Transverse colon (tissue), 4 donors: ENCODE measurements around the gene TMEM38A. TPM values are rescaled to one million over a fixed set of nuclear protein-coding genes. Genes with fewer than 3 reads are reported as not detected.
"Not testable (repeated sequence)": the region's sequence is repeated elsewhere in the genome, so short reads cannot be mapped to it uniquely, and the experiment has no call there.

Experiments used
- DNase-seq: peaks from one replicate; pipeline ENCODE4 v3.0.0-alpha.2; 2019
- H3K27ac ChIP-seq, 4 donors: fragments of 200-600 bp; sonication (generic); 2 replicates each; pipeline ENCODE4 v1.5.1; 2016 to 2018; ENCODE audit warnings: inconsistent platforms in 4 of 4
- H3K27me3 ChIP-seq: fragments of 200-600 bp; sonication (generic); 2 replicates; pipeline ENCODE4 v1.5.1; 2017; ENCODE audit warnings: inconsistent platforms
- H3K36me3 ChIP-seq, 4 donors: fragments of 200-600 bp; sonication (generic); 2 replicates each; pipeline ENCODE4 v1.5.1; 2017 to 2019; ENCODE audit warnings: inconsistent platforms in 4 of 4
- H3K4me1 ChIP-seq, 4 donors: fragments of 200-600 bp; sonication (generic); 2 replicates each; pipeline ENCODE4 v1.5.1; 2017 to 2020; ENCODE audit warnings: inconsistent platforms in 4 of 4
- H3K4me3 ChIP-seq, 4 donors: fragments of 200-600 bp; sonication (generic); 1 replicate in 1 of 4; 2 replicates in 3 of 4; pipeline versions ENCODE4 v1.5.1 to v1.6.1; 2017 to 2019; ENCODE audit warnings: inconsistent platforms in 4 of 4
- H3K9me3 ChIP-seq, 2 donors: fragments of 200-600 bp; sonication (generic); 2 replicates each; pipeline ENCODE4 v1.5.1; 2017 to 2019; ENCODE audit warnings: inconsistent platforms in 2 of 2
- EP300 ChIP-seq: sonication (generic); formaldehyde crosslinking; IDR thresholded peaks from one replicate; pipeline ENCODE4 v1.6.1; 2017; ENCODE audit warnings: antibody characterized with exemption, low read depth
- POLR2A ChIP-seq: fragments of 450-650 bp; IDR thresholded peaks from one replicate; pipeline ENCODE4 v1.6.1; 2016; ENCODE audit warnings: antibody characterized with exemption, mild to moderate bottlenecking, moderate library complexity
- POLR2AphosphoS5 ChIP-seq, 3 donors: sonication (generic); formaldehyde crosslinking; IDR thresholded peaks; one replicate each; pipeline ENCODE4 v1.6.1; 2016; ENCODE audit warnings: antibody characterized with exemption in 3 of 3
- whole genome bisulfite sequencing, 2 donors: methylation state at CpG; one replicate each; pipeline ENCODE4 v1.1.5; 2018; ENCODE audit warnings: low coverage in 1 of 2; 5-methylcytosine and 5-hydroxymethylcytosine counted together
- in situ Hi-C, 4 donors: fragments of 200-750 bp; cut with MboI; loops; one replicate each; pipeline versions ENCODE4 v1.15.0 to v1.15.1; 2017; ENCODE audit warnings: low sequenced_read_pairs in 3 of 4, low pct_ligation_motif_present in 1 of 4, low pct_unique_long_range_greater_than_20kb in 1 of 4
- intact Hi-C: fragments of 100-400 bp; cut with DNase I; formaldehyde crosslinking; loops from one replicate; pipeline ENCODE4 v1.15.1; 2023; ENCODE audit warnings: low total_unique reads
- total RNA-seq, 4 donors: library from RNA; depleted of rRNA; stranded (reverse); fragments of >200 nt; gene quantifications; one replicate each; pipeline ENCODE4 v1.1.0, GENCODE V29; 2016
- TF ChIP-seq, protein P1 (sequence below), 5 experiments: fragments of 200-600 bp in 3 of 5; fragments of 450-650 bp in 2 of 5; sonication (generic) in 3 of 5; IDR thresholded peaks; 1 replicate in 2 of 5; 2 replicates in 3 of 5; pipeline ENCODE4 v1.5.1; 2016 to 2017; ENCODE audit warnings: antibody characterized with exemption in 5 of 5, inconsistent platforms in 3 of 5, mild to moderate bottlenecking in 2 of 5, moderate library complexity in 1 of 5

TMEM38A gene
- total RNA-seq, 4 donors from 2014 or later, result 0.40 to 9.7 (median 5.1) TPM

DNA sequence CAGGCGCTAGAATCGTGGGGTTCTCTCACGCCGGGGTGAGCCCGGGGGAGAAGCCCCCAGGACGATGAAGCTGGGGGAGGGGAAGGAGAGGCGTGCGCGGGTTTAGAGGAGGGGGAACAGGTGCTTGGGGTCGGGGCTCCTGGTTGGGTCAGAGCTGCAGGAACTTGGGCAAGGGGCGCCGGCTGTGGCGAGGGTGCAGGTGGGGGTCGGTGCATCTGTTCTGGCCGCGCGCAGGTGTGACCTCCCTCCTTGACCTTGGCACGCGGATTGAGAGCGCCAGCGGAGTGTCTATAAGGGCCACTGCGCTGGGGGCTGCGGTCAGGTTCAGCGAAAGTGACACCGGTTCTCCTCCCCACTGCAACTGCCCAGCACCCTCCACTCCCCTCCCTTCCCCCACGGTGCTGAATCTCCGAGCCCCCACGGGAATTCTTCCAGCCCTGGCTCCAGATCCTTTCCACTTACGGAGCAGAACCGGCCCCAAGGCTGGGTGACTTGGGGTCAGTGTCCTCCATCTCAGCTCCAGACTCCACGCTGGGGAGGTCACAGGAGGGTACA, 618 bp downstream of the TMEM38A start:
- peak overlapping the region; percentile 89 to 95 (median 92) for H3K27ac ChIP-seq
- H3K36me3 ChIP-seq, result no peaks in the 10 kb centered on the region
- WGBS, 2 donors, result 4 to 6% methylated on average over 6 to 31 of the region's 31 CpGs
- intact Hi-C loops (no loop called here), in situ Hi-C loops (no loop called here)
- H3K27me3 ChIP-seq, result no peaks in the 10 kb centered on the region
- peak; percentile 56 for DNase-seq
- H3K4me3 ChIP-seq, result peak overlapping the region; percentile 54 to 87 (median 66)
- no peak for TF ChIP-seq EP300
- TF ChIP-seq POLR2AphosphoS5 (IDR thresholded peaks at IDR 0.05), result no peak
- TF ChIP-seq, protein P1, sequence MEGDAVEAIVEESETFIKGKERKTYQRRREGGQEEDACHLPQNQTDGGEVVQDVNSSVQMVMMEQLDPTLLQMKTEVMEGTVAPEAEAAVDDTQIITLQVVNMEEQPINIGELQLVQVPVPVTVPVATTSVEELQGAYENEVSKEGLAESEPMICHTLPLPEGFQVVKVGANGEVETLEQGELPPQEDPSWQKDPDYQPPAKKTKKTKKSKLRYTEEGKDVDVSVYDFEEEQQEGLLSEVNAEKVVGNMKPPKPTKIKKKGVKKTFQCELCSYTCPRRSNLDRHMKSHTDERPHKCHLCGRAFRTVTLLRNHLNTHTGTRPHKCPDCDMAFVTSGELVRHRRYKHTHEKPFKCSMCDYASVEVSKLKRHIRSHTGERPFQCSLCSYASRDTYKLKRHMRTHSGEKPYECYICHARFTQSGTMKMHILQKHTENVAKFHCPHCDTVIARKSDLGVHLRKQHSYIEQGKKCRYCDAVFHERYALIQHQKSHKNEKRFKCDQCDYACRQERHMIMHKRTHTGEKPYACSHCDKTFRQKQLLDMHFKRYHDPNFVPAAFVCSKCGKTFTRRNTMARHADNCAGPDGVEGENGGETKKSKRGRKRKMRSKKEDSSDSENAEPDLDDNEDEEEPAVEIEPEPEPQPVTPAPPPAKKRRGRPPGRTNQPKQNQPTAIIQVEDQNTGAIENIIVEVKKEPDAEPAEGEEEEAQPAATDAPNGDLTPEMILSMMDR (IDR thresholded peaks at IDR 0.05), result no peak
- no peak for TF ChIP-seq POLR2A
- peaks cover 12 to 36% (median 25%) of the 10 kb centered on the region in 4 donors for H3K4me1 ChIP-seq
- H3K9me3 ChIP-seq, result no peaks in the 10 kb centered on the region

DNA sequence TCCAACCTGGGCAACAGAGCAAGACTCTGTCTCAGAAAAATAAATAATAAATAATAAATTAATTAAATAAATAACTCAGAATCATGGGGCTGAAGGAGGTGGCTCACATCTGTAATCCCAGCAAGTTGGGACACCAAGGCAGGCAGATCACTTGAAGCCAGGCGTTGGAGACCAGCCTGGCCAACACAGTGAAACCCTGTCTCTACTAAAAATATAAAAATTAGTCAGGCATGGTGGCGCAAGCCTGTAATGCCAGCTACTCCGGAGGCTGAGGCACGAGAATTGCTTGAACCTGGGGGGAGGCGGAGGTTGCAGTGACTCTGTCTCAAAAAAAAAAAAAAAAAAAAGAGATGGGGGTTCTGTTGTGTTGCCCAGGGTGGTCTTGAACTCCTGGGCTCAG, 7.2 kb downstream of the TMEM38A start:
- TF ChIP-seq EP300 (no peak), POLR2A (no peak), POLR2AphosphoS5 (IDR thresholded peaks at IDR 0.05) (no peak)
- TF ChIP-seq, protein P1 (IDR thresholded peaks at IDR 0.05), result no peak
- intact Hi-C loops, result no loop called here
- Histone ChIP-seq H3K27me3 (no peaks in the 10 kb centered on the region), H3K36me3 (no peaks in the 10 kb centered on the region), H3K4me1 (peaks cover 0 to 11% (median 0%) of the 10 kb centered on the region in 4 donors), H3K27ac (no peak overlapping the region), H3K4me3 (no peak overlapping the region), H3K9me3 (no peaks in the 10 kb centered on the region)
- no peak for DNase-seq
- WGBS, 2 donors, result 95 to 99% methylated on average over 4 to 5 of the region's 5 CpGs
- in situ Hi-C loops, result no loop called here

DNA sequence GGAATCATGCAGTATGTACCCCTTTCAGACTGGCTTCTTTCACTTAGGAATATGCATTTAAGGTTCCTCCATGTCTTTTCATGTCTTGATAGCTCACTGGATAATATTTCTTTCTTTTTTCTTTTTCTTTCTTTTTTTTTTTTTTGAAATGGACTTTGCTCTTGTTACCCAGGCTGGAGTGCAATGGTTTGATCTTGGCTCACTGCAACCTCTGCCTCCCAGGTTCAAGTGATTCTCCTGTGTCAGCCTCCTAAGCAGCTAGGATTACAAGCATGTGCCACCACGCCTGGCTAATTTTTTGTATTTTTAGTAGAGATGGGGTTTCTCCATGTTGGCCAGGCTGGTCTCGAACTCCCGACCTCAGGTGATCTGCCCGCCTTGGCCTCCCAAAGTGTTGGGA, 7.8 kb downstream of the TMEM38A start:
- H3K4me3 ChIP-seq, H3K4me1 ChIP-seq, H3K36me3 ChIP-seq, H3K27me3 ChIP-seq, intact Hi-C loops, H3K27ac ChIP-seq, H3K9me3 ChIP-seq, DNase-seq, in situ Hi-C loops: not testable (repeated sequence)
- WGBS, 2 donors, result 96% methylated on average over 4 of the region's 4 CpGs; no CpG with 5 or more reads in 1 of the 2 donors

DNA sequence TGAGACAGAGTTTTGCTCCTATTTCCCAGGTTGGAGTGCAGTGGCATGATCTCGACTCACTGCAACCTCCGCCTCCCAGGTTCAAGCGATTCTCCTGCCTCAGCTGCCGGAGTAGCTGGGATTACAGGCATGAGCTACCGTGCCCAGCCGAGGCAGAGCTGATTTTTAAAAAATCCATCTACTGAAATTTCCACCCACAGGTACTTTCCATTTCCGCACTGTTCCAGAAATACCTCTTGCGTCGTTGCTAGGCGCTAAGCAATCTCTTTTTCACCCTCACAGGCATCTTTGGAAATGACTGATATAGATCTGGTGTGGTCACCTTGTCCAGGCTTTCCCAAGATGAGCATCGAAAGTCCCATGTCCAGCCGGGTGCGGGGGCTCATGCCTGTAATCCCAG, 9.4 kb downstream of the TMEM38A start:
- 97 to 98% methylated on average over 13 of the region's 13 CpGs for WGBS, 2 donors
- no peaks in the 10 kb centered on the region for H3K9me3 ChIP-seq
- in situ Hi-C loops, result no loop called here

More for the DNA sequence above, 9.4 kb downstream of the TMEM38A start:
- Histone ChIP-seq H3K27ac (no peak overlapping the region), H3K4me3 (no peak overlapping the region), H3K4me1 (peaks cover 0 to 6% (median 0%) of the 10 kb centered on the region in 4 donors), H3K36me3 (no peaks in the 10 kb centered on the region), H3K27me3 (no peaks in the 10 kb centered on the region)
- intact Hi-C loops, result no loop called here
- no peak for TF ChIP-seq POLR2A
- TF ChIP-seq, protein P1 (IDR thresholded peaks at IDR 0.05), result no peak
- no peak for TF ChIP-seq EP300
- TF ChIP-seq POLR2AphosphoS5 (IDR thresholded peaks at IDR 0.05), result no peak
- DNase-seq, result no peak
